ENCODE results near the gene HPGD. TPM values are rescaled to one million over a fixed set of nuclear protein-coding genes. Genes with fewer than 3 reads are reported as not detected.
A peak's percentile ranks its signal among the peaks of the same experiment; 100 is the strongest.

HPGD gene
- total RNA-seq, 1 experiment from 2014 or later, result 1.2 TPM

DNA sequence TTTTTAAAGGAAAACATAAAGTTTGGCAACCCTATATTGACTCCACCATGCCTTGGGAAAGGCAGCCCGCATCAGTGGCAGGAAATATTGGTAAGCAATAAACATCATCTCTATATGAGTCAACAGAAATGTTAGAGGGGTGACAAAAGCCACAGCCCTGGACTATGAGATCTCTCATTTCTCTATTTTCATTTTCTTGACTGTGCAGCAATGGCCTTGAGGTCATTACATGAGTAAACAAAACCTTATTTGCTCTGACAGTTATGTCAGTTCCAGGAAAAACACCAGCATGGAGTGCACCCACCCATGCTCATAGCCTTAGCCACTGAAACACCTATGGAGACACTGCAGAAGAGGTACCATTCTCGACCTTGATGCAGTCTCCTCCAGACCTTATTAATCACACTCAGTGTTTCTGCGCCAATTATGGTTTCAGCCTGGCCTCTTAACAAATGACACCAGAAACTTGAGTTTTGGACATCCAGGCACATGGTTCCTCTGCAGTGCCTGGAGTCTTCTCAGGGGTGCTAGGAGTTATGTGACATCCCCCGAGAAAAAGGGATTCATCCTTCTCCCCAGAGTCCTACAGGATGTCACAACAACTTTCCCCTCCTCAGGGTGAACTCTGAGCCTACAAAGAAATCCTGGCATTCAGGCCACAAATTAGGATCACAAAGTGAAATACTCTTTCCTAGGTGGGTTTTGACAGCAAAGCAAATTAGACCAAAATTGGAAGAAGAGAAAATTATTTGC lies 16.0 kb upstream of the HPGD start:
- intact Hi-C loops (cut with micrococcal nuclease; ENCODE audit: unreplicated experiment) (no loop called here), in situ Hi-C loops (cut with HindIII; ENCODE audit: low pct_unique_long_range_greater_than_20kb, low sequenced_read_pairs) (no loop called here)
- DNase-seq (ENCODE audit: low read depth, low spot score) (no peak), ATAC-seq (0 out of 2 replicates have a peak, but pooled peaks have one; percentile 45)
- Histone ChIP-seq H3K27ac (ENCODE audit: low read length) (no peak overlapping the region), H3K4me1 (ENCODE audit: control insufficient read depth, insufficient read depth, low read length) (no peaks in the 10 kb centered on the region), H3K36me3 (ENCODE audit: control insufficient read depth, insufficient read depth, low read length) (no peaks in the 10 kb centered on the region), H3K27me3 (ENCODE audit: control insufficient read depth, insufficient read depth, low read length) (no peaks in the 10 kb centered on the region), H3K9me3 (ENCODE audit: control insufficient read depth, insufficient read depth, low read depth, low read length) (no peaks in the 10 kb centered on the region), H3K4me3 (ENCODE audit: low read depth in 2 of 2, low read length in 2 of 2) (no peak overlapping the region)
- BruUV-seq (replicated peaks), result no TSS peak
- TF ChIP-seq SIN3A (IDR thresholded peaks at IDR 0.05; ENCODE audit: borderline replicate concordance, insufficient read depth, low read depth, low read length) (no peak), POLR2AphosphoS5 (IDR thresholded peaks at IDR 0.05; ENCODE audit: low read depth, low read length) (no peak), TCF7L2 (IDR thresholded peaks at IDR 0.05; ENCODE audit: low read depth, low read length) (no peak)
- ChIA-PET POLR2A (no interaction called here), CTCF (no interaction called here)

DNA sequence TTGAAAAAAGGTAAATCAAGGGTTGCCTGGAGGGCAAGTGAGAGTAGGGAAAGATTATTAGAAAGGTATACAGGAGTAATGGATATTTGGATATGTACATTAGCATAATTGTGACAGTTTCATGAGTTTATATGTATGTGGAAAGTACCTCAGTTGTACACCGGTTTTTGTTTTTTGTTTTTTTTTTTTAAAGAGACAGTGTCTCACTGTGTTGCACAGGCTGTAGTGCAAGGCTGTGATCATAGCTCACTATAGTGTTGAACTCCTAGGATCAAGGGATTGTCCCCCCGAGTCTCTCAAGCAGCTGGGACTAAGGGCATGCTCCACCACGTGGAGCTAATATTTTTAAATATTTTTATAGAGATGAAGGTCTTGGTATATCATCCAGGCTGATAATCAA lies 15.3 kb upstream of the HPGD start:
- POLR2A ChIA-PET, result no interaction called here
- no peak for TF ChIP-seq SIN3A (IDR thresholded peaks at IDR 0.05; ENCODE audit: borderline replicate concordance, insufficient read depth, low read depth, low read length)
- no peak for TF ChIP-seq POLR2AphosphoS5 (IDR thresholded peaks at IDR 0.05; ENCODE audit: low read depth, low read length)
- TF ChIP-seq, protein P1, sequence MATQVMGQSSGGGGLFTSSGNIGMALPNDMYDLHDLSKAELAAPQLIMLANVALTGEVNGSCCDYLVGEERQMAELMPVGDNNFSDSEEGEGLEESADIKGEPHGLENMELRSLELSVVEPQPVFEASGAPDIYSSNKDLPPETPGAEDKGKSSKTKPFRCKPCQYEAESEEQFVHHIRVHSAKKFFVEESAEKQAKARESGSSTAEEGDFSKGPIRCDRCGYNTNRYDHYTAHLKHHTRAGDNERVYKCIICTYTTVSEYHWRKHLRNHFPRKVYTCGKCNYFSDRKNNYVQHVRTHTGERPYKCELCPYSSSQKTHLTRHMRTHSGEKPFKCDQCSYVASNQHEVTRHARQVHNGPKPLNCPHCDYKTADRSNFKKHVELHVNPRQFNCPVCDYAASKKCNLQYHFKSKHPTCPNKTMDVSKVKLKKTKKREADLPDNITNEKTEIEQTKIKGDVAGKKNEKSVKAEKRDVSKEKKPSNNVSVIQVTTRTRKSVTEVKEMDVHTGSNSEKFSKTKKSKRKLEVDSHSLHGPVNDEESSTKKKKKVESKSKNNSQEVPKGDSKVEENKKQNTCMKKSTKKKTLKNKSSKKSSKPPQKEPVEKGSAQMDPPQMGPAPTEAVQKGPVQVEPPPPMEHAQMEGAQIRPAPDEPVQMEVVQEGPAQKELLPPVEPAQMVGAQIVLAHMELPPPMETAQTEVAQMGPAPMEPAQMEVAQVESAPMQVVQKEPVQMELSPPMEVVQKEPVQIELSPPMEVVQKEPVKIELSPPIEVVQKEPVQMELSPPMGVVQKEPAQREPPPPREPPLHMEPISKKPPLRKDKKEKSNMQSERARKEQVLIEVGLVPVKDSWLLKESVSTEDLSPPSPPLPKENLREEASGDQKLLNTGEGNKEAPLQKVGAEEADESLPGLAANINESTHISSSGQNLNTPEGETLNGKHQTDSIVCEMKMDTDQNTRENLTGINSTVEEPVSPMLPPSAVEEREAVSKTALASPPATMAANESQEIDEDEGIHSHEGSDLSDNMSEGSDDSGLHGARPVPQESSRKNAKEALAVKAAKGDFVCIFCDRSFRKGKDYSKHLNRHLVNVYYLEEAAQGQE (IDR thresholded peaks at IDR 0.05; ENCODE audit: insufficient read depth in 1 of 2, low read depth in 2 of 2, low read length in 1 of 2), result no peak
- CTCF ChIA-PET, result no interaction called here
- no peaks in the 10 kb centered on the region for H3K9me3 ChIP-seq (ENCODE audit: control insufficient read depth, insufficient read depth, low read depth, low read length)
- no peak overlapping the region for H3K27ac ChIP-seq (ENCODE audit: low read length)
- no TSS peak for BruUV-seq (replicated peaks)
- in situ Hi-C loops (cut with HindIII; ENCODE audit: low pct_unique_long_range_greater_than_20kb, low sequenced_read_pairs) (no loop called here), intact Hi-C loops (cut with micrococcal nuclease; ENCODE audit: unreplicated experiment) (no loop called here)
- no peak for ATAC-seq
- H3K4me1 ChIP-seq (ENCODE audit: control insufficient read depth, insufficient read depth, low read length), result no peaks in the 10 kb centered on the region
- H3K36me3 ChIP-seq (ENCODE audit: control insufficient read depth, insufficient read depth, low read length), result no peaks in the 10 kb centered on the region
- no peaks in the 10 kb centered on the region for H3K27me3 ChIP-seq (ENCODE audit: control insufficient read depth, insufficient read depth, low read length)
- H3K4me3 ChIP-seq (ENCODE audit: low read depth in 2 of 2, low read length in 2 of 2), result no peak overlapping the region
- DNase-seq (ENCODE audit: low read depth, low spot score), result no peak

DNA sequence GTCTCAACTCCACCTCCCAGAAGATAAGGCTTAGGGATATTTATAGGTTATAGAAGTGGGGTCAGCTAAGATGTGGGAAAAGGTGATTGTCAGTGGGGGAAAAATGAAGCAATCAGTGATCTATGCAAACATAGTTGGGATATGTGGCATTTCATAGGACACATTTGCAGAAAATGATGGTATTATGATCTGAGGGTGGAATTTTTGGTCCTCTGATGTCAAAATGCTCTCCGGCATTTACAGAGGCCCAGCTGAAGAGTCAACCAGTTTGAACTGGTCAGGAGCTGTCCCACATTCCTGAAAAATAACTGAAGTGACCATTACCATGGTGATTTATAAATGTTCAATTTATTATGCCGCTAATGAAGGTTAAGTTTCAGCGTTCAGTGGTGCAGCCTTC lies 12.2 kb upstream of the HPGD start:
- ChIA-PET POLR2A (no interaction called here), CTCF (no interaction called here)
- no peak overlapping the region for H3K27ac ChIP-seq (ENCODE audit: low read length)
- in situ Hi-C loops (cut with HindIII; ENCODE audit: low pct_unique_long_range_greater_than_20kb, low sequenced_read_pairs), result no loop called here
- no peak for DNase-seq (ENCODE audit: low read depth, low spot score)
- no peak overlapping the region for H3K4me3 ChIP-seq (ENCODE audit: low read depth in 2 of 2, low read length in 2 of 2)
- no peaks in the 10 kb centered on the region for H3K36me3 ChIP-seq (ENCODE audit: control insufficient read depth, insufficient read depth, low read length)
- TF ChIP-seq, protein P1 (IDR thresholded peaks at IDR 0.05; ENCODE audit: insufficient read depth in 1 of 2, low read depth in 2 of 2, low read length in 1 of 2), result no peak
- TF ChIP-seq, protein P2, sequence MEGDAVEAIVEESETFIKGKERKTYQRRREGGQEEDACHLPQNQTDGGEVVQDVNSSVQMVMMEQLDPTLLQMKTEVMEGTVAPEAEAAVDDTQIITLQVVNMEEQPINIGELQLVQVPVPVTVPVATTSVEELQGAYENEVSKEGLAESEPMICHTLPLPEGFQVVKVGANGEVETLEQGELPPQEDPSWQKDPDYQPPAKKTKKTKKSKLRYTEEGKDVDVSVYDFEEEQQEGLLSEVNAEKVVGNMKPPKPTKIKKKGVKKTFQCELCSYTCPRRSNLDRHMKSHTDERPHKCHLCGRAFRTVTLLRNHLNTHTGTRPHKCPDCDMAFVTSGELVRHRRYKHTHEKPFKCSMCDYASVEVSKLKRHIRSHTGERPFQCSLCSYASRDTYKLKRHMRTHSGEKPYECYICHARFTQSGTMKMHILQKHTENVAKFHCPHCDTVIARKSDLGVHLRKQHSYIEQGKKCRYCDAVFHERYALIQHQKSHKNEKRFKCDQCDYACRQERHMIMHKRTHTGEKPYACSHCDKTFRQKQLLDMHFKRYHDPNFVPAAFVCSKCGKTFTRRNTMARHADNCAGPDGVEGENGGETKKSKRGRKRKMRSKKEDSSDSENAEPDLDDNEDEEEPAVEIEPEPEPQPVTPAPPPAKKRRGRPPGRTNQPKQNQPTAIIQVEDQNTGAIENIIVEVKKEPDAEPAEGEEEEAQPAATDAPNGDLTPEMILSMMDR (IDR thresholded peaks at IDR 0.05), result no peak
- TF ChIP-seq POLR2AphosphoS5 (IDR thresholded peaks at IDR 0.05; ENCODE audit: low read depth, low read length) (no peak), TCF7L2 (IDR thresholded peaks at IDR 0.05; ENCODE audit: low read depth, low read length) (no peak), SIN3A (IDR thresholded peaks at IDR 0.05; ENCODE audit: borderline replicate concordance, insufficient read depth, low read depth, low read length) (no peak)
- intact Hi-C loops (cut with micrococcal nuclease; ENCODE audit: unreplicated experiment), result no loop called here
- H3K27me3 ChIP-seq (ENCODE audit: control insufficient read depth, insufficient read depth, low read length), result no peaks in the 10 kb centered on the region
- H3K9me3 ChIP-seq (ENCODE audit: control insufficient read depth, insufficient read depth, low read depth, low read length), result no peaks in the 10 kb centered on the region
- no TSS peak for BruUV-seq (replicated peaks)
- ATAC-seq, result no peak
- no peaks in the 10 kb centered on the region for H3K4me1 ChIP-seq (ENCODE audit: control insufficient read depth, insufficient read depth, low read length)

Data from Panc1 (cell line).